GM12878 (cell line): ENCODE measurements around the gene MARS2. TPM values are rescaled to one million over a fixed set of nuclear protein-coding genes. Genes with fewer than 3 reads are reported as not detected.
"Not testable (repeated sequence)": the region's sequence is repeated elsewhere in the genome, so short reads cannot be mapped to it uniquely, and the experiment has no call there.

Source experiments
- ATAC-seq: fragments of 200-7000 bp; cut with Tn5 transposase; 3 replicates; pipeline ENCODE4 v1.9.1; 2020; ENCODE audit warnings: mild to moderate bottlenecking, moderate library complexity
- BruUV-seq: library from RNA; stranded (reverse); fragments of 400-500 nt; replicated peaks from 2 replicates; lab custom pipeline; 2021; lab: Mats Ljungman, UMichigan
- CTCF ChIA-PET: fragments of 300-600 bp; sonication (Branson Sonifier 250); formaldehyde crosslinking; extraction: SDS; loops from one replicate; lab custom pipeline; 2021; ENCODE audit warnings: inconsistent platforms; lab: Yijun Ruan, JAX
- POLR2A ChIA-PET: fragments of 350-600 bp; formaldehyde crosslinking; extraction: SDS; loops from one replicate; lab custom pipeline; 2021; ENCODE audit warnings: inconsistent platforms; lab: Charles Lee
- RAD21 ChIA-PET: fragments of 300-600 bp; sonication (Branson Sonifier 250); formaldehyde crosslinking; loops from one replicate; lab custom pipeline; 2023; ENCODE audit warnings: antibody characterized with exemption; ENCODE audit not compliant: unreplicated experiment; lab: Charles Lee
- SMC1A ChIA-PET: fragments of 300-600 bp; sonication (Branson Sonifier 250); formaldehyde crosslinking; loops from one replicate; lab custom pipeline; 2023; ENCODE audit not compliant: unreplicated experiment, uncharacterized antibody; lab: Charles Lee
- DNase-seq: peaks from one replicate; pipeline ENCODE4 v3.0.0-alpha.2; 2011; ENCODE audit warnings: low read depth, low spot score
- FAIRE-seq: peaks from 3 replicates; lab custom pipeline; 2011; peaks lifted over from hg19 to GRCh38; lab: Jason Lieb, UNC
- H2AFZ ChIP-seq: 2 replicates; pipeline ENCODE4 v1.6.0; 2011; ENCODE audit warnings: low read depth, low read length, control low read depth; ENCODE audit not compliant: control insufficient read depth
- H3K27ac ChIP-seq: 2 replicates; pipeline ENCODE4 v1.5.1; 2011; ENCODE audit warnings: control low read depth; ENCODE audit not compliant: control insufficient read depth, insufficient read depth
- H3K27me3 ChIP-seq, 2 experiments: replicated peaks in 1 of 2; 2 replicates each; pipeline versions ENCODE4 v1.6.0 to v1.6.1; 2011; ENCODE audit warnings: low read length in 1 of 2; ENCODE audit not compliant: control insufficient read depth in 2 of 2, insufficient read depth in 2 of 2
- H3K36me3 ChIP-seq, 2 experiments: 2 replicates each; pipeline ENCODE4 v1.5.1; 2011; ENCODE audit warnings: low read length in 1 of 2; ENCODE audit not compliant: control insufficient read depth in 2 of 2, insufficient read depth in 2 of 2
- H3K4me1 ChIP-seq: 2 replicates; pipeline ENCODE4 v1.6.1; 2011; ENCODE audit warnings: mild to moderate bottlenecking, low read length, moderate library complexity, mixed read lengths; ENCODE audit not compliant: control insufficient read depth, insufficient read depth
- H3K4me2 ChIP-seq: 2 replicates; pipeline ENCODE4 v1.6.0; 2011; ENCODE audit warnings: control low read depth; ENCODE audit not compliant: control insufficient read depth, insufficient read depth
- H3K4me3 ChIP-seq: fragments of 200-600 bp; sonication (generic); 2 replicates; pipeline ENCODE4 v1.5.1; 2016
- H3K79me2 ChIP-seq: 2 replicates; pipeline ENCODE4 v1.6.0; 2011; ENCODE audit warnings: low read length; ENCODE audit not compliant: control insufficient read depth, insufficient read depth
- H3K9ac ChIP-seq: 2 replicates; pipeline ENCODE4 v1.8.0; 2011; ENCODE audit warnings: low read length, control low read depth, mixed read lengths; ENCODE audit not compliant: control insufficient read depth, insufficient read depth
- H3K9me3 ChIP-seq: replicated peaks from 3 replicates; pipeline ENCODE4 v1.5.1; 2011; ENCODE audit warnings: mild to moderate bottlenecking, low read length; ENCODE audit not compliant: control insufficient read depth, insufficient read depth
- H4K20me1 ChIP-seq: 2 replicates; pipeline ENCODE4 v1.6.0; 2011; ENCODE audit not compliant: control insufficient read depth, insufficient read depth
- IKZF1 ChIP-seq: fragments of 450-650 bp; conservative IDR thresholded peaks from 2 replicates; pipeline ENCODE4 v1.6.1; 2017; ENCODE audit warnings: antibody characterized with exemption, mild to moderate bottlenecking
- JUND ChIP-seq: IDR thresholded peaks from 2 replicates; pipeline ENCODE4 v1.6.1; 2012; ENCODE audit warnings: low read depth, mild to moderate bottlenecking, low read length, improper control_type of control experiment, moderate library complexity
- PKNOX1 ChIP-seq: fragments of 450-650 bp; IDR thresholded peaks from 2 replicates; pipeline ENCODE4 v1.6.1; 2016; ENCODE audit warnings: mild to moderate bottlenecking
- RFX5 ChIP-seq: IDR thresholded peaks from 2 replicates; pipeline ENCODE4 v1.6.1; 2011; ENCODE audit warnings: low read depth, low read length, improper control_type of control experiment
- WGBS: methylation state at CpG from one replicate; pipeline ENCODE4 v1.1.6; 2016; ENCODE audit warnings: low lambda C conversion rate; ENCODE audit not compliant: insufficient replicate concordance, insufficient coverage; ENCODE audit errors: missing lambda C conversion rate; 5-methylcytosine and 5-hydroxymethylcytosine counted together
- in situ Hi-C: fragments of 300-500 bp; cut with MboI; formaldehyde crosslinking; loops from 9 replicates; pipeline ENCODE4 v1.14.3; 2018; ENCODE audit warnings: mixed read lengths
- intact Hi-C: fragments of 100-400 bp; cut with micrococcal nuclease; formaldehyde crosslinking; loops from one replicate; pipeline ENCODE4 v1.14.2; 2022; ENCODE audit not compliant: unreplicated experiment
- polyA plus RNA-seq, 11 experiments: library from polyadenylated mRNA; depleted of rRNA in 4 of 11; unstranded in 6 of 11; stranded (reverse) in 5 of 11; fragments of >200 nt; fragmentation: Nextera tagmentation in 4 of 11; fragmentation: Illumina TruSeq in 1 of 11; extraction: Ambion mirVana in 4 of 11; extraction: Trizol in 1 of 11; gene quantifications; 1 replicate in 1 of 11; 2 replicates in 10 of 11; pipeline versions ENCODE4 v1.2.1 to v1.2.3, GENCODE V29; 2011 to 2016; ENCODE audit warnings: inconsistent platforms in 2 of 11, missing spikeins in 2 of 11, low read depth in 1 of 11
- total RNA-seq, 4 experiments: library from RNA; depleted of rRNA in 3 of 4; stranded (reverse); fragments of >200 nt in 3 of 4; fragmentation: Illumina TruSeq in 1 of 4; extraction: Trizol in 1 of 4; gene quantifications; 2 replicates each; pipeline versions ENCODE4 v1.2.1 to v1.2.3, GENCODE V29; 2013 to 2021

Gene MARS2
- total and polyA plus RNA-seq, 10 of the 15 experiments (the other 5 are each of a cell fraction or from before 2014, with no cell fraction given) = 4.0 to 22.7 (median 18.5) TPM

GRCh38 chr2:197708331-197708730, 3.2 kb downstream of the MARS2 start:
- H4K20me1 ChIP-seq = no peaks in the 10 kb centered on the region; the same call in 1 of the 2 replicates
- peak overlapping the region; percentile 55 for H3K4me3 ChIP-seq
- RAD21 ChIA-PET = interaction anchor here (1.2 to 2.4 kb wide), 2 partner anchors 64 to 71 kb away, joined by 3 to 21 read pairs; no protein-coding TSS in a partner anchor
- DNase-seq = no peak
- TF ChIP-seq IKZF1 (no peak), PKNOX1 (no peak), RFX5 (no peak), JUND (no peak)
- TF ChIP-seq, all 136 proteins: peak for 0
- in situ Hi-C loops (loop anchor here (5.0 kb wide), 1 partner anchor 69 kb away; no protein-coding TSS in a partner anchor), intact Hi-C loops (loop anchor here (5.0 kb wide), 3 partner anchors 106 to 256 kb away; partner anchors contain the start of genes COQ10B and MOB4)
- peaks cover 62% of the 10 kb centered on the region for H3K79me2 ChIP-seq
- SMC1A ChIA-PET = interaction anchor here (1.1 to 8.9 kb wide), 2 partner anchors 71 to 595 kb away, joined by 3 to 58 read pairs; no protein-coding TSS in a partner anchor
- H3K9me3 ChIP-seq = no peaks in the 10 kb centered on the region
- peak overlapping the region; percentile 79 for H3K4me2 ChIP-seq
- POLR2A ChIA-PET = no interaction called here
- no peaks in the 10 kb centered on the region for H3K27me3 ChIP-seq
- peaks cover 17% of the 10 kb centered on the region for H3K4me1 ChIP-seq
- 0% methylated on average over 2 of the region's 2 CpGs for WGBS
- no peak for ATAC-seq
- no peak for FAIRE-seq
- H2AFZ ChIP-seq = no peak overlapping the region
- BruUV-seq = no TSS peak
- peaks cover 0 to 9% of the 10 kb centered on the region in 2 experiments; a peak in 2 of 4 replicates for H3K36me3 ChIP-seq
- no peak overlapping the region; the same call in 1 of the 2 replicates for H3K27ac ChIP-seq
- CTCF ChIA-PET = interaction anchor here (0.7 to 4.5 kb wide), 6 partner anchors 7 to 588 kb away, joined by 3 to 60 read pairs (median 6); no protein-coding TSS in a partner anchor
- no peak overlapping the region for H3K9ac ChIP-seq

GRCh38 chr2:197709140-197709539, 4.0 kb downstream of the MARS2 start:
- H3K9ac ChIP-seq, ATAC-seq, H3K27ac ChIP-seq, DNase-seq, H2AFZ ChIP-seq, FAIRE-seq, H3K36me3 ChIP-seq, H3K27me3 ChIP-seq, POLR2A ChIA-PET, H4K20me1 ChIP-seq, BruUV-seq, H3K9me3 ChIP-seq: not testable (repeated sequence)
- in situ Hi-C loops (loop anchor here (5.0 kb wide), 1 partner anchor 68 kb away; no protein-coding TSS in a partner anchor), intact Hi-C loops (loop anchor here (5.0 kb wide), 3 partner anchors 107 to 257 kb away; partner anchors contain the start of genes COQ10B and MOB4)
- Histone ChIP-seq H3K4me3 (peak overlapping the region; percentile 55), H3K4me2 (peak overlapping the region; percentile 79), H3K79me2 (peaks cover 64% of the 10 kb centered on the region), H3K4me1 (peaks cover 19% of the 10 kb centered on the region)
- 90% methylated on average over 7 of the region's 7 CpGs for WGBS
- CTCF ChIA-PET = interaction anchor here (0.9 to 1.4 kb wide), 3 partner anchors 71 to 588 kb away, joined by 4 to 6 read pairs (median 5); no protein-coding TSS in a partner anchor
- RAD21 ChIA-PET = interaction anchor here (0.6 to 1.2 kb wide), 4 partner anchors 63 to 98 kb away, joined by 3 read pairs; no protein-coding TSS in a partner anchor
- SMC1A ChIA-PET = interaction anchor here (0.6 to 8.9 kb wide), 3 partner anchors 37 to 596 kb away, joined by 3 to 58 read pairs (median 3); no protein-coding TSS in a partner anchor
